ENCODE measurements around the gene MRPL11. TPM values are rescaled to one million over a fixed set of nuclear protein-coding genes. Genes with fewer than 3 reads are reported as not detected.

MRPL11 gene
- total and polyA plus RNA-seq, 2 of the 13 experiments (the other 11 are each of a cell fraction or from before 2014, with no cell fraction given) = 72.9 to 176 TPM

DNA sequence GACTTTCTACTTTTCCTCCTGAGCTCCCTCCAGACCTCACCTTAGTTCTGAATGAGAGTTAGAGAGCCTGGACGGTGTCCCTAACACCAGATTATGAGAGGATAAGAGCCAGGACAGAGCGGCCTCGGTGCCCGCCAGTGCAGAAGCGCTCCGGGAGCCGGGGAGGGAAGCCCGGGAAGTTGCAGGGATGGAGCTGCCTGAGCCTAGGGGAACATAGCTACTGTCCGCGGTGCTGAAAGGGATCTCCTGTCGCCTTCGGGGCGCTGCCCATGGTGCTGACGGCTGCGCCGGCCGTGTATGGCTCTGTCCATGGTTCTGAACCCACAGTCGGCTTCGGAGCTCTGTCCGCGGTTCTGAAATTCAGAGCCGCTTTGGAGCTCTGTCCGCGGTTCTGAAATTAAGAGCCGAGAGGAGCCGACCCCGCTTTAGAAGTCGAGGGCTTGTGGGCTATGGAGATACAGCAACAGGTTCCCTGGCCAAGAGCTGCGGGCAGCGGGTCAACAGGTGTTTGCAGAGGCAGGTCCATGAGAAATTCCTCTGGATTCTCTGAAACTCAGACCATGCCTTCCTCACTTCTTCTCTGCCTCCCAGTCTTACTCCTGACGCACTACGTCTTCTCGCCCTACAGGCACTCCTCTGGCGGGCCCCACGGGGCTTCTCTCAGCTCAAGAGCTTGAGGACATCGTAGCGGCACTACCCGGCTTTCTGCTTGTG lies 17.0 kb downstream of the MRPL11 start (continued):
- TF ChIP-seq, protein P1, sequence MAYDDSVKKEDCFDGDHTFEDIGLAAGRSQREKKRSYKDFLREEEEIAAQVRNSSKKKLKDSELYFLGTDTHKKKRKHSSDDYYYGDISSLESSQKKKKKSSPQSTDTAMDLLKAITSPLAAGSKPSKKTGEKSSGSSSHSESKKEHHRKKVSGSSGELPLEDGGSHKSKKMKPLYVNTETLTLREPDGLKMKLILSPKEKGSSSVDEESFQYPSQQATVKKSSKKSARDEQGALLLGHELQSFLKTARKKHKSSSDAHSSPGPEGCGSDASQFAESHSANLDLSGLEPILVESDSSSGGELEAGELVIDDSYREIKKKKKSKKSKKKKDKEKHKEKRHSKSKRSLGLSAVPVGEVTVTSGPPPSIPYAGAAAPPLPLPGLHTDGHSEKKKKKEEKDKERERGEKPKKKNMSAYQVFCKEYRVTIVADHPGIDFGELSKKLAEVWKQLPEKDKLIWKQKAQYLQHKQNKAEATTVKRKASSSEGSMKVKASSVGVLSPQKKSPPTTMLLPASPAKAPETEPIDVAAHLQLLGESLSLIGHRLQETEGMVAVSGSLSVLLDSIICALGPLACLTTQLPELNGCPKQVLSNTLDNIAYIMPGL (CRISPR knock-in tag; IDR thresholded peaks at IDR 0.05; ENCODE audit: borderline replicate concordance in 1 of 2, low read depth in 1 of 2) = peak; percentile 99 to 100
- TF ChIP-seq, protein P2, sequence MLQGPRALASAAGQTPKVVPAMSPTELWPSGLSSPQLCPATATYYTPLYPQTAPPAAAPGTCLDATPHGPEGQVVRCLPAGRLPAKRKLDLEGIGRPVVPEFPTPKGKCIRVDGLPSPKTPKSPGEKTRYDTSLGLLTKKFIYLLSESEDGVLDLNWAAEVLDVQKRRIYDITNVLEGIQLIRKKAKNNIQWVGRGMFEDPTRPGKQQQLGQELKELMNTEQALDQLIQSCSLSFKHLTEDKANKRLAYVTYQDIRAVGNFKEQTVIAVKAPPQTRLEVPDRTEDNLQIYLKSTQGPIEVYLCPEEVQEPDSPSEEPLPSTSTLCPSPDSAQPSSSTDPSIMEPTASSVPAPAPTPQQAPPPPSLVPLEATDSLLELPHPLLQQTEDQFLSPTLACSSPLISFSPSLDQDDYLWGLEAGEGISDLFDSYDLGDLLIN (CRISPR knock-in tag; IDR thresholded peaks at IDR 0.05; ENCODE audit: borderline replicate concordance) = peak; percentile 100
- TF ChIP-seq RXRA (CRISPR knock-in tag; IDR thresholded peaks at IDR 0.05) = peak; percentile 99
- peak; percentile 60; the same call in 1 of the 2 replicates for TF ChIP-seq MAZ (IDR thresholded peaks at IDR 0.05; ENCODE audit: borderline replicate concordance, low read depth, low read length)
- TF ChIP-seq MAZ (CRISPR knock-in tag; IDR thresholded peaks at IDR 0.05; ENCODE audit: low read depth) = peak; percentile 100
- peak; percentile 100 for TF ChIP-seq ARID2 (CRISPR knock-in tag; IDR thresholded peaks at IDR 0.05; ENCODE audit: borderline replicate concordance)
- peak; percentile 100 for TF ChIP-seq ZNF33A (CRISPR knock-in tag; IDR thresholded peaks at IDR 0.05; ENCODE audit: borderline replicate concordance)
- TF ChIP-seq, protein P3, sequence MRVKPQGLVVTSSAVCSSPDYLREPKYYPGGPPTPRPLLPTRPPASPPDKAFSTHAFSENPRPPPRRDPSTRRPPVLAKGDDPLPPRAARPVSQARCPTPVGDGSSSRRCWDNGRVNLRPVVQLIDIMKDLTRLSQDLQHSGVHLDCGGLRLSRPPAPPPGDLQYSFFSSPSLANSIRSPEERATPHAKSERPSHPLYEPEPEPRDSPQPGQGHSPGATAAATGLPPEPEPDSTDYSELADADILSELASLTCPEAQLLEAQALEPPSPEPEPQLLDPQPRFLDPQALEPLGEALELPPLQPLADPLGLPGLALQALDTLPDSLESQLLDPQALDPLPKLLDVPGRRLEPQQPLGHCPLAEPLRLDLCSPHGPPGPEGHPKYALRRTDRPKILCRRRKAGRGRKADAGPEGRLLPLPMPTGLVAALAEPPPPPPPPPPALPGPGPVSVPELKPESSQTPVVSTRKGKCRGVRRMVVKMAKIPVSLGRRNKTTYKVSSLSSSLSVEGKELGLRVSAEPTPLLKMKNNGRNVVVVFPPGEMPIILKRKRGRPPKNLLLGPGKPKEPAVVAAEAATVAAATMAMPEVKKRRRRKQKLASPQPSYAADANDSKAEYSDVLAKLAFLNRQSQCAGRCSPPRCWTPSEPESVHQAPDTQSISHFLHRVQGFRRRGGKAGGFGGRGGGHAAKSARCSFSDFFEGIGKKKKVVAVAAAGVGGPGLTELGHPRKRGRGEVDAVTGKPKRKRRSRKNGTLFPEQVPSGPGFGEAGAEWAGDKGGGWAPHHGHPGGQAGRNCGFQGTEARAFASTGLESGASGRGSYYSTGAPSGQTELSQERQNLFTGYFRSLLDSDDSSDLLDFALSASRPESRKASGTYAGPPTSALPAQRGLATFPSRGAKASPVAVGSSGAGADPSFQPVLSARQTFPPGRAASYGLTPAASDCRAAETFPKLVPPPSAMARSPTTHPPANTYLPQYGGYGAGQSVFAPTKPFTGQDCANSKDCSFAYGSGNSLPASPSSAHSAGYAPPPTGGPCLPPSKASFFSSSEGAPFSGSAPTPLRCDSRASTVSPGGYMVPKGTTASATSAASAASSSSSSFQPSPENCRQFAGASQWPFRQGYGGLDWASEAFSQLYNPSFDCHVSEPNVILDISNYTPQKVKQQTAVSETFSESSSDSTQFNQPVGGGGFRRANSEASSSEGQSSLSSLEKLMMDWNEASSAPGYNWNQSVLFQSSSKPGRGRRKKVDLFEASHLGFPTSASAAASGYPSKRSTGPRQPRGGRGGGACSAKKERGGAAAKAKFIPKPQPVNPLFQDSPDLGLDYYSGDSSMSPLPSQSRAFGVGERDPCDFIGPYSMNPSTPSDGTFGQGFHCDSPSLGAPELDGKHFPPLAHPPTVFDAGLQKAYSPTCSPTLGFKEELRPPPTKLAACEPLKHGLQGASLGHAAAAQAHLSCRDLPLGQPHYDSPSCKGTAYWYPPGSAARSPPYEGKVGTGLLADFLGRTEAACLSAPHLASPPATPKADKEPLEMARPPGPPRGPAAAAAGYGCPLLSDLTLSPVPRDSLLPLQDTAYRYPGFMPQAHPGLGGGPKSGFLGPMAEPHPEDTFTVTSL (CRISPR knock-in tag; IDR thresholded peaks at IDR 0.05; ENCODE audit: borderline replicate concordance) = peak; percentile 100
- TF ChIP-seq, protein P4, sequence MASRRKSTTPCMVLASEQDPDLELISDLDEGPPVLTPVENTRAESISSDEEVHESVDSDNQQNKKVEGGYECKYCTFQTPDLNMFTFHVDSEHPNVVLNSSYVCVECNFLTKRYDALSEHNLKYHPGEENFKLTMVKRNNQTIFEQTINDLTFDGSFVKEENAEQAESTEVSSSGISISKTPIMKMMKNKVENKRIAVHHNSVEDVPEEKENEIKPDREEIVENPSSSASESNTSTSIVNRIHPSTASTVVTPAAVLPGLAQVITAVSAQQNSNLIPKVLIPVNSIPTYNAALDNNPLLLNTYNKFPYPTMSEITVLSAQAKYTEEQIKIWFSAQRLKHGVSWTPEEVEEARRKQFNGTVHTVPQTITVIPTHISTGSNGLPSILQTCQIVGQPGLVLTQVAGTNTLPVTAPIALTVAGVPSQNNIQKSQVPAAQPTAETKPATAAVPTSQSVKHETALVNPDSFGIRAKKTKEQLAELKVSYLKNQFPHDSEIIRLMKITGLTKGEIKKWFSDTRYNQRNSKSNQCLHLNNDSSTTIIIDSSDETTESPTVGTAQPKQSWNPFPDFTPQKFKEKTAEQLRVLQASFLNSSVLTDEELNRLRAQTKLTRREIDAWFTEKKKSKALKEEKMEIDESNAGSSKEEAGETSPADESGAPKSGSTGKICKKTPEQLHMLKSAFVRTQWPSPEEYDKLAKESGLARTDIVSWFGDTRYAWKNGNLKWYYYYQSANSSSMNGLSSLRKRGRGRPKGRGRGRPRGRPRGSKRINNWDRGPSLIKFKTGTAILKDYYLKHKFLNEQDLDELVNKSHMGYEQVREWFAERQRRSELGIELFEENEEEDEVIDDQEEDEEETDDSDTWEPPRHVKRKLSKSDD (CRISPR knock-in tag; IDR thresholded peaks at IDR 0.05; ENCODE audit: low read depth) = peak; percentile 100
- peak; percentile 100 for TF ChIP-seq MTF1 (CRISPR knock-in tag; IDR thresholded peaks at IDR 0.05)
- peak; percentile 97 for TF ChIP-seq ZNF460 (CRISPR knock-in tag; IDR thresholded peaks at IDR 0.05; ENCODE audit: borderline replicate concordance)
- peak; percentile 81 to 99 for TF ChIP-seq NR2F1 (CRISPR knock-in tag; IDR thresholded peaks at IDR 0.05)
- TF ChIP-seq ZSCAN30 (CRISPR knock-in tag; IDR thresholded peaks at IDR 0.05) = peak; percentile 100
- TF ChIP-seq ZNF382 (CRISPR knock-in tag; IDR thresholded peaks at IDR 0.05; ENCODE audit: borderline replicate concordance) = peak; percentile 100
- TF ChIP-seq SPEN (CRISPR knock-in tag; IDR thresholded peaks at IDR 0.05; ENCODE audit: low read depth) = peak; percentile 100

All from HepG2 (cell line).